ENCODE data around the gene GTF2I. TPM values are rescaled to one million over a fixed set of nuclear protein-coding genes. Genes with fewer than 3 reads are reported as not detected.

GTF2I gene
- total RNA-seq, 1 donor from 2014 or later = 312 TPM

DNA sequence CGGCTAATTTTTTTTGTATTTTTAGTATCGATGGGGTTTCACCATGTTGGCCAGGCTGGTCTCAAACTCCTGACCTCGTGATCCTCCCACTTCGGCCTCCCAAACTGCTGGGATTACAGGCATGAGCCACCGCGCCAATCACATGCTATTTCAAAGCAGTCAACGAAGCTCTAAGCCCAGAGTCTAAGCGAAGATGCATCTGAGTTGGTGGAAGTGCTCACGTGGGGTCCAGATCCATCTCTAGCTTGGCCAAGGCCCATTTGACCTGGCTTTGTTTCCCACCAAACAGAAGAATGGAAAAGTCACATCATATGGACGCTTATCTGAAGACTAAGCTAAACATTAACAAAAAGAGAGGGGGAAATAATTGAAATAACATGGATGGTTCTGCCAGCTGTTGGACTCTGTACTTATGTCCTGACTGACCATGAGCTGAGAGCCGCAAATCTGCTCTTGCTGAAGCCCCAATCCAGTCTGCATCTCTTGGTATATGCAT is 3.8 kb upstream of the GTF2I start:
- H3K27me3 Mint-ChIP-seq (ENCODE audit: unreplicated experiment) = peaks cover 4% of the 10 kb centered on the region
- TF ChIP-seq, protein P1, sequence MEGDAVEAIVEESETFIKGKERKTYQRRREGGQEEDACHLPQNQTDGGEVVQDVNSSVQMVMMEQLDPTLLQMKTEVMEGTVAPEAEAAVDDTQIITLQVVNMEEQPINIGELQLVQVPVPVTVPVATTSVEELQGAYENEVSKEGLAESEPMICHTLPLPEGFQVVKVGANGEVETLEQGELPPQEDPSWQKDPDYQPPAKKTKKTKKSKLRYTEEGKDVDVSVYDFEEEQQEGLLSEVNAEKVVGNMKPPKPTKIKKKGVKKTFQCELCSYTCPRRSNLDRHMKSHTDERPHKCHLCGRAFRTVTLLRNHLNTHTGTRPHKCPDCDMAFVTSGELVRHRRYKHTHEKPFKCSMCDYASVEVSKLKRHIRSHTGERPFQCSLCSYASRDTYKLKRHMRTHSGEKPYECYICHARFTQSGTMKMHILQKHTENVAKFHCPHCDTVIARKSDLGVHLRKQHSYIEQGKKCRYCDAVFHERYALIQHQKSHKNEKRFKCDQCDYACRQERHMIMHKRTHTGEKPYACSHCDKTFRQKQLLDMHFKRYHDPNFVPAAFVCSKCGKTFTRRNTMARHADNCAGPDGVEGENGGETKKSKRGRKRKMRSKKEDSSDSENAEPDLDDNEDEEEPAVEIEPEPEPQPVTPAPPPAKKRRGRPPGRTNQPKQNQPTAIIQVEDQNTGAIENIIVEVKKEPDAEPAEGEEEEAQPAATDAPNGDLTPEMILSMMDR (IDR thresholded peaks at IDR 0.05; ENCODE audit: unreplicated experiment) = no peak
- peaks cover 13% of the 10 kb centered on the region for H3K36me3 Mint-ChIP-seq (ENCODE audit: low read depth, unreplicated experiment)

DNA sequence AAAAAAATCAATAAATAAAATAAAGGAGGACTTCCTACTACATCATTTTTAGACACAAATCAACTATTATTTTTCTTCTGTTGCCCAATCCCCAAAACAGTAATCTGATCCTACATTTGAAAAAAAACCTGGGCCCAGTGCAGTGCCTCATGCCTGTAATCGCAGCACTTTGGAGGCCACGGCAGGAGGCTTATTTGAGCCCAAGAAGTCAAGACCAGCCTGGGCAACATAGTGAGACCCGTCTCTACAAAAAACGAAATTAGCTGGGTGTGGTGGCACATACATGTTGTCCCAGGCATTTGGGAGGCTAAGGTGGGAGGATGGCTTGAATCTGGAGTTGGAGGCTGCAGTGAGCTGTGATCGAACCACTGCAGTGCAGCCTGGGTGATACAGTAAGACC is 2.7 kb upstream of the GTF2I start:
- peaks cover 32% of the 10 kb centered on the region for H3K4me1 Mint-ChIP-seq (ENCODE audit: unreplicated experiment)
- H3K4me3 Mint-ChIP-seq (ENCODE audit: unreplicated experiment) = no peak overlapping the region
- TF ChIP-seq, protein P1 (IDR thresholded peaks at IDR 0.05; ENCODE audit: unreplicated experiment) = no peak
- H3K36me3 Mint-ChIP-seq (ENCODE audit: low read depth, unreplicated experiment) = peaks cover 18% of the 10 kb centered on the region
- DNase-seq (ENCODE audit: low spot score) = no peak
- peaks cover 7% of the 10 kb centered on the region for H3K27me3 Mint-ChIP-seq (ENCODE audit: unreplicated experiment)
- no peaks in the 10 kb centered on the region for H3K9me3 Mint-ChIP-seq (ENCODE audit: unreplicated experiment)
- no peak overlapping the region for H3K27ac Mint-ChIP-seq (ENCODE audit: unreplicated experiment)

More for the DNA sequence above, 3.8 kb upstream of the GTF2I start:
- Mint-ChIP-seq H3K4me3 (ENCODE audit: unreplicated experiment) (no peak overlapping the region), H3K9me3 (ENCODE audit: unreplicated experiment) (no peaks in the 10 kb centered on the region), H3K4me1 (ENCODE audit: unreplicated experiment) (peaks cover 22% of the 10 kb centered on the region), H3K27ac (ENCODE audit: unreplicated experiment) (no peak overlapping the region)
- DNase-seq (ENCODE audit: low spot score) = no peak

- Mint-ChIP-seq H3K9me3 (ENCODE audit: unreplicated experiment) (no peaks in the 10 kb centered on the region), H3K27me3 (ENCODE audit: unreplicated experiment) (peaks cover 8% of the 10 kb centered on the region), H3K4me3 (ENCODE audit: unreplicated experiment) (peak overlapping the region; percentile 90), H3K27ac (ENCODE audit: unreplicated experiment) (peak overlapping the region; percentile 57), H3K36me3 (ENCODE audit: low read depth, unreplicated experiment) (peaks cover 21% of the 10 kb centered on the region), H3K4me1 (ENCODE audit: unreplicated experiment) (peaks cover 33% of the 10 kb centered on the region)
- TF ChIP-seq, protein P1 (IDR thresholded peaks at IDR 0.05; ENCODE audit: unreplicated experiment) = no peak
- no peak for DNase-seq (ENCODE audit: low spot score)
Observed at GRCh38 chr7:74655324-74655723, 2.2 kb upstream of the GTF2I start.

DNA sequence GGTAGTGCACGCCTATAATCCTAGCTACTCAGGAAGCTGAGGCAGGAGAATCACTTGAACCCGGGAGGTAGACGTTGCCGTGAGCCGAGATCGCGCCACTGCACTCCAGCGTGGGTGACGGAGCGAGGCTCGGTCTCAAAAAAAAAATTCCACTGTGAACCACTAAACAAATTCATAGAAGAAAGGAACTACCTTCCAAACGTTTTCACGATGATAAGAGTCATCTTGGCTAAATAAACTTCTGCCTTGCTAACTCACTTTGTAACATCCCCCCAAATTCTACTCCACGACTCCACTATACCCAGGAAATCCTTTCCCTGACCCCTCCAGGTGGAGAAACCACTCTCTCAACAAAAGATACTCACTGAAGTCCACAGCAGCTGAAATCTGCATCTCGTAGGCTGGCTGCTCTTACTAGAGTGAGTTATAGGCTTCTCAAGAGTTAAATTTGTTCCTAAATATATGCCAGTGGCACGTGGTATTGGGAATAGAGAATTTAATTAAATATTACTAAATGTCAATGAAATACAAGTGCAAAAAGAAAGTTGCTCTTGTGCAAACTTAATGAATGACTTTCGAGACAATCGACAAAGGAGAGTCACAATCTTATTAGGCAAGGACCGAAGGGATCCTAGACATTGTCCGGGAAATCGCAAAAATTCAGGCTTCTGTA is 1.6 kb upstream of the GTF2I start:
- TF ChIP-seq, protein P1 (IDR thresholded peaks at IDR 0.05; ENCODE audit: unreplicated experiment) = no peak
- Mint-ChIP-seq H3K27me3 (ENCODE audit: unreplicated experiment) (peaks cover 8% of the 10 kb centered on the region), H3K4me1 (ENCODE audit: unreplicated experiment) (peaks cover 39% of the 10 kb centered on the region), H3K36me3 (ENCODE audit: low read depth, unreplicated experiment) (peaks cover 21% of the 10 kb centered on the region), H3K27ac (ENCODE audit: unreplicated experiment) (peak overlapping the region; percentile 92), H3K9me3 (ENCODE audit: unreplicated experiment) (no peaks in the 10 kb centered on the region), H3K4me3 (ENCODE audit: unreplicated experiment) (peak overlapping the region; percentile 90)
- DNase-seq (ENCODE audit: low spot score) = no peak

GRCh38 chr7:74656441-74656836 is 1.1 kb upstream of the GTF2I start:
- peak; percentile 53 for DNase-seq (ENCODE audit: low spot score)
- H3K27ac Mint-ChIP-seq (ENCODE audit: unreplicated experiment) = peak overlapping the region; percentile 96

More at GRCh38 chr7:74656441-74656836, 1.1 kb upstream of the GTF2I start:
- TF ChIP-seq, protein P1 (IDR thresholded peaks at IDR 0.05; ENCODE audit: unreplicated experiment) = no peak
- peaks cover 21% of the 10 kb centered on the region for H3K36me3 Mint-ChIP-seq (ENCODE audit: low read depth, unreplicated experiment)
- H3K9me3 Mint-ChIP-seq (ENCODE audit: unreplicated experiment) = no peaks in the 10 kb centered on the region
- peaks cover 8% of the 10 kb centered on the region for H3K27me3 Mint-ChIP-seq (ENCODE audit: unreplicated experiment)
- peaks cover 44% of the 10 kb centered on the region for H3K4me1 Mint-ChIP-seq (ENCODE audit: unreplicated experiment)
- peak overlapping the region; percentile 90 for H3K4me3 Mint-ChIP-seq (ENCODE audit: unreplicated experiment)
